HEK293 (cell line): ENCODE measurements around the gene DNAJC12.

Source experiments
- ZNF248 ChIP-seq: fragments of 450-650 bp; formaldehyde crosslinking; IDR thresholded peaks from 2 replicates; pipeline ENCODE4 v1.5.1; 2017; ENCODE audit warnings: missing biosample characterization, missing genetic modification characterization
- ZNF302 ChIP-seq: fragments of 450-650 bp; formaldehyde crosslinking; IDR thresholded peaks from 2 replicates; pipeline ENCODE4 v1.5.1; 2016; ENCODE audit warnings: missing biosample characterization, missing genetic modification characterization, low read depth
- ZNF416 ChIP-seq: fragments of 450-650 bp; formaldehyde crosslinking; IDR thresholded peaks from 2 replicates; pipeline ENCODE4 v1.5.1; 2016; ENCODE audit warnings: missing biosample characterization, missing genetic modification characterization
- ZNF433 ChIP-seq: fragments of 450-650 bp; formaldehyde crosslinking; IDR thresholded peaks from 2 replicates; pipeline ENCODE4 v1.5.1; 2016; ENCODE audit warnings: missing biosample characterization, missing genetic modification characterization, low read depth
- ZNF670 ChIP-seq: fragments of 450-650 bp; formaldehyde crosslinking; IDR thresholded peaks from 2 replicates; pipeline ENCODE4 v1.5.1; 2016; ENCODE audit warnings: missing biosample characterization, missing genetic modification characterization, low read depth
- TF ChIP-seq, protein P1 (sequence below): fragments of 450-650 bp; formaldehyde crosslinking; IDR thresholded peaks from 2 replicates; pipeline ENCODE4 v1.5.1; 2016; ENCODE audit warnings: missing biosample characterization, missing genetic modification characterization
- TF ChIP-seq, protein P2 (sequence below): fragments of 450-650 bp; formaldehyde crosslinking; IDR thresholded peaks from 2 replicates; pipeline ENCODE4 v1.5.1; 2016; ENCODE audit warnings: missing biosample characterization, missing genetic modification characterization, low read depth
- TF ChIP-seq, protein P3 (sequence below): fragments of 450-650 bp; formaldehyde crosslinking; IDR thresholded peaks from 2 replicates; pipeline ENCODE4 v1.5.1; 2016; ENCODE audit warnings: missing biosample characterization, missing genetic modification characterization, low read depth
- TF ChIP-seq, protein P4 (sequence below): fragments of 450-650 bp; formaldehyde crosslinking; IDR thresholded peaks from 2 replicates; pipeline ENCODE4 v1.5.1; 2017; ENCODE audit warnings: missing biosample characterization, missing genetic modification characterization

DNA sequence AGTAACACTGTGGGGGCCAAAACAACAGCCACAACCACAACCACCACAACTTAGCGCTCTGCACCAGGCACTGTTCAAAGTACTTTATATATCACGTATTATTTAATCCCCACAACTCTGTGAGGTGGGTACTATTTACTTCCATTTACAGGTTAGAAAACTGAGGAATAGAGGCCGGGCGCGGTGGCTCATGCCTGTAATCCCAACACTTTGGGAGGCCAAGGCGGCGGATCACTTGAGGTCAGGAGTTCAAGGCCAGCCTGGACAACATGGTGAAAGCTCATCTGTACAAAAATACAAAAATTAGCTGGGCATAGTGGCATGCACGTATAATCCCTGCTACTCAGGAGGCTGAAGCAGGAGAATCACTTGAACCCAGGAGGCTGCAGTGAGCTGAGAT is 3.6 kb downstream of the DNAJC12 start:
- TF ChIP-seq, protein P1, sequence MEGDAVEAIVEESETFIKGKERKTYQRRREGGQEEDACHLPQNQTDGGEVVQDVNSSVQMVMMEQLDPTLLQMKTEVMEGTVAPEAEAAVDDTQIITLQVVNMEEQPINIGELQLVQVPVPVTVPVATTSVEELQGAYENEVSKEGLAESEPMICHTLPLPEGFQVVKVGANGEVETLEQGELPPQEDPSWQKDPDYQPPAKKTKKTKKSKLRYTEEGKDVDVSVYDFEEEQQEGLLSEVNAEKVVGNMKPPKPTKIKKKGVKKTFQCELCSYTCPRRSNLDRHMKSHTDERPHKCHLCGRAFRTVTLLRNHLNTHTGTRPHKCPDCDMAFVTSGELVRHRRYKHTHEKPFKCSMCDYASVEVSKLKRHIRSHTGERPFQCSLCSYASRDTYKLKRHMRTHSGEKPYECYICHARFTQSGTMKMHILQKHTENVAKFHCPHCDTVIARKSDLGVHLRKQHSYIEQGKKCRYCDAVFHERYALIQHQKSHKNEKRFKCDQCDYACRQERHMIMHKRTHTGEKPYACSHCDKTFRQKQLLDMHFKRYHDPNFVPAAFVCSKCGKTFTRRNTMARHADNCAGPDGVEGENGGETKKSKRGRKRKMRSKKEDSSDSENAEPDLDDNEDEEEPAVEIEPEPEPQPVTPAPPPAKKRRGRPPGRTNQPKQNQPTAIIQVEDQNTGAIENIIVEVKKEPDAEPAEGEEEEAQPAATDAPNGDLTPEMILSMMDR (tag by site-specific recombination): no peak
- TF ChIP-seq ZNF248 (tag by site-specific recombination): no peak
- TF ChIP-seq, protein P2, sequence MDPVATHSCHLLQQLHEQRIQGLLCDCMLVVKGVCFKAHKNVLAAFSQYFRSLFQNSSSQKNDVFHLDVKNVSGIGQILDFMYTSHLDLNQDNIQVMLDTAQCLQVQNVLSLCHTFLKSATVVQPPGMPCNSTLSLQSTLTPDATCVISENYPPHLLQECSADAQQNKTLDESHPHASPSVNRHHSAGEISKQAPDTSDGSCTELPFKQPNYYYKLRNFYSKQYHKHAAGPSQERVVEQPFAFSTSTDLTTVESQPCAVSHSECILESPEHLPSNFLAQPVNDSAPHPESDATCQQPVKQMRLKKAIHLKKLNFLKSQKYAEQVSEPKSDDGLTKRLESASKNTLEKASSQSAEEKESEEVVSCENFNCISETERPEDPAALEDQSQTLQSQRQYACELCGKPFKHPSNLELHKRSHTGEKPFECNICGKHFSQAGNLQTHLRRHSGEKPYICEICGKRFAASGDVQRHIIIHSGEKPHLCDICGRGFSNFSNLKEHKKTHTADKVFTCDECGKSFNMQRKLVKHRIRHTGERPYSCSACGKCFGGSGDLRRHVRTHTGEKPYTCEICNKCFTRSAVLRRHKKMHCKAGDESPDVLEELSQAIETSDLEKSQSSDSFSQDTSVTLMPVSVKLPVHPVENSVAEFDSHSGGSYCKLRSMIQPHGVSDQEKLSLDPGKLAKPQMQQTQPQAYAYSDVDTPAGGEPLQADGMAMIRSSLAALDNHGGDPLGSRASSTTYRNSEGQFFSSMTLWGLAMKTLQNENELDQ (tag by site-specific recombination): no peak
- no peak for TF ChIP-seq ZNF433 (tag by site-specific recombination)
- TF ChIP-seq, protein P3, sequence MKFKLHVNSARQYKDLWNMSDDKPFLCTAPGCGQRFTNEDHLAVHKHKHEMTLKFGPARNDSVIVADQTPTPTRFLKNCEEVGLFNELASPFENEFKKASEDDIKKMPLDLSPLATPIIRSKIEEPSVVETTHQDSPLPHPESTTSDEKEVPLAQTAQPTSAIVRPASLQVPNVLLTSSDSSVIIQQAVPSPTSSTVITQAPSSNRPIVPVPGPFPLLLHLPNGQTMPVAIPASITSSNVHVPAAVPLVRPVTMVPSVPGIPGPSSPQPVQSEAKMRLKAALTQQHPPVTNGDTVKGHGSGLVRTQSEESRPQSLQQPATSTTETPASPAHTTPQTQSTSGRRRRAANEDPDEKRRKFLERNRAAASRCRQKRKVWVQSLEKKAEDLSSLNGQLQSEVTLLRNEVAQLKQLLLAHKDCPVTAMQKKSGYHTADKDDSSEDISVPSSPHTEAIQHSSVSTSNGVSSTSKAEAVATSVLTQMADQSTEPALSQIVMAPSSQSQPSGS: no peak
- TF ChIP-seq ZNF416 (tag by site-specific recombination): no peak
- TF ChIP-seq, protein P4, sequence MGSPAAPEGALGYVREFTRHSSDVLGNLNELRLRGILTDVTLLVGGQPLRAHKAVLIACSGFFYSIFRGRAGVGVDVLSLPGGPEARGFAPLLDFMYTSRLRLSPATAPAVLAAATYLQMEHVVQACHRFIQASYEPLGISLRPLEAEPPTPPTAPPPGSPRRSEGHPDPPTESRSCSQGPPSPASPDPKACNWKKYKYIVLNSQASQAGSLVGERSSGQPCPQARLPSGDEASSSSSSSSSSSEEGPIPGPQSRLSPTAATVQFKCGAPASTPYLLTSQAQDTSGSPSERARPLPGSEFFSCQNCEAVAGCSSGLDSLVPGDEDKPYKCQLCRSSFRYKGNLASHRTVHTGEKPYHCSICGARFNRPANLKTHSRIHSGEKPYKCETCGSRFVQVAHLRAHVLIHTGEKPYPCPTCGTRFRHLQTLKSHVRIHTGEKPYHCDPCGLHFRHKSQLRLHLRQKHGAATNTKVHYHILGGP (tag by site-specific recombination): no peak
- TF ChIP-seq ZNF302 (tag by site-specific recombination): no peak
- no peak for TF ChIP-seq ZNF670 (tag by site-specific recombination)
